HepG2 (cell line): ENCODE data around the gene STK25. TPM values are rescaled to one million over a fixed set of nuclear protein-coding genes. Genes with fewer than 3 reads are reported as not detected.
"Not testable (repeated sequence)": the region's sequence is repeated elsewhere in the genome, so short reads cannot be mapped to it uniquely, and the experiment has no call there.

Source experiments
- ATAC-seq: fragments of 200-7000 bp; cut with Tn5 transposase; 3 replicates; pipeline ENCODE4 v1.9.1; 2020; ENCODE audit warnings: mild to moderate bottlenecking, moderate library complexity
- BruUV-seq: library from RNA; stranded (reverse); fragments of 400-500 nt; replicated peaks from 2 replicates; lab custom pipeline; 2021; lab: Mats Ljungman, UMichigan
- CTCF ChIA-PET: fragments of 300-600 bp; formaldehyde crosslinking; extraction: SDS; loops from one replicate; lab custom pipeline; 2021; ENCODE audit warnings: low total read pairs, inconsistent platforms, low intra/inter-chr PET ratio; lab: Yijun Ruan, JAX
- POLR2A ChIA-PET: fragments of 350-600 bp; sonication (Branson Sonifier 250); formaldehyde crosslinking; loops from one replicate; lab custom pipeline; 2020; ENCODE audit warnings: antibody characterized with exemption, inconsistent platforms; lab: Yijun Ruan, JAX
- DNase-seq: peaks from one replicate; pipeline ENCODE4 v3.0.0-alpha.2; 2015; ENCODE audit warnings: low spot score
- FAIRE-seq: peaks from 3 replicates; lab custom pipeline; 2011; peaks lifted over from hg19 to GRCh38; lab: Jason Lieb, UNC
- H2AFZ ChIP-seq: one replicate; pipeline ENCODE4 v1.6.1; 2011; ENCODE audit warnings: low read length, inconsistent platforms
- H3K27ac ChIP-seq: fragments of 300-600 bp; 3 replicates; pipeline ENCODE4 v1.8.0; 2011; ENCODE audit warnings: mixed run types, mild to moderate bottlenecking, mixed read lengths, low read length, inconsistent platforms; ENCODE audit not compliant: insufficient read depth; ENCODE audit errors: extremely low read length
- H3K27me3 ChIP-seq, 2 experiments: fragments of 200-600 bp in 1 of 2; 2 replicates in 1 of 2; 3 replicates in 1 of 2; pipeline versions ENCODE4 v1.6.0 to v1.8.0; 2011; ENCODE audit warnings: low read length in 2 of 2, mild to moderate bottlenecking in 2 of 2, moderate library complexity in 2 of 2, inconsistent platforms in 1 of 2; ENCODE audit not compliant: insufficient read depth in 2 of 2, control insufficient read depth in 1 of 2
- H3K36me3 ChIP-seq, 2 experiments: fragments of 200-600 bp in 1 of 2; replicated peaks in 1 of 2; 2 replicates in 1 of 2; 3 replicates in 1 of 2; pipeline versions ENCODE4 v1.5.1 to v1.8.0; 2011; ENCODE audit warnings: low read length in 2 of 2, inconsistent platforms in 1 of 2; ENCODE audit not compliant: insufficient read depth in 2 of 2, control insufficient read depth in 1 of 2
- H3K4me1 ChIP-seq: 2 replicates; pipeline ENCODE4 v1.5.1; 2012; ENCODE audit warnings: low read length, inconsistent platforms; ENCODE audit not compliant: insufficient read depth
- H3K4me2 ChIP-seq: 2 replicates; pipeline ENCODE4 v1.6.0; 2011; ENCODE audit warnings: low read depth, low read length, inconsistent platforms
- H3K4me3 ChIP-seq, 3 experiments: fragments of 200-600 bp in 1 of 3; sonication (generic), shearing (Covaris generic) in 1 of 3; replicated peaks in 1 of 3; 2 replicates each; pipeline ENCODE4 v1.5.1; 2011 to 2016; ENCODE audit warnings: low read length in 3 of 3, inconsistent platforms in 2 of 3, low read depth in 2 of 3, mild to moderate bottlenecking in 2 of 3, control low read depth in 1 of 3, mixed read lengths in 1 of 3; ENCODE audit not compliant: insufficient read depth in 1 of 3
- H3K79me2 ChIP-seq: one replicate; pipeline ENCODE4 v1.6.1; 2011; ENCODE audit warnings: low read length, inconsistent platforms; ENCODE audit not compliant: insufficient read depth
- H3K9ac ChIP-seq: 2 replicates; pipeline ENCODE4 v1.6.0; 2011; ENCODE audit warnings: mild to moderate bottlenecking, low read depth, low read length, inconsistent platforms; ENCODE audit not compliant: insufficient read depth
- H3K9me3 ChIP-seq: 2 replicates; pipeline ENCODE4 v1.5.1; 2012; ENCODE audit warnings: mild to moderate bottlenecking, low read length
- H4K20me1 ChIP-seq: 2 replicates; pipeline ENCODE4 v1.6.0; 2011; ENCODE audit warnings: inconsistent platforms, mild to moderate bottlenecking, low read length, moderate library complexity; ENCODE audit not compliant: insufficient read depth
- ARID5B ChIP-seq: IDR thresholded peaks from 2 replicates; pipeline ENCODE4 v1.4.0; 2020; ENCODE audit warnings: mild to moderate bottlenecking, missing genetic modification reagents
- HDAC1 ChIP-seq: sonication (generic); formaldehyde crosslinking; IDR thresholded peaks from 2 replicates; pipeline ENCODE4 v1.5.1; 2020; ENCODE audit warnings: mild to moderate bottlenecking, missing genetic modification reagents
- HNF4A ChIP-seq: sonication (generic); formaldehyde crosslinking; IDR thresholded peaks from 2 replicates; pipeline ENCODE4 v1.4.0; 2020; ENCODE audit warnings: missing genetic modification reagents
- HNF4G ChIP-seq, 2 experiments: sonication (generic) in 1 of 2; formaldehyde crosslinking in 1 of 2; IDR thresholded peaks; 2 replicates each; pipeline versions ENCODE4 v1.4.0 to v1.6.1; 2011 to 2020; ENCODE audit warnings: borderline replicate concordance in 2 of 2, low read depth in 2 of 2, mild to moderate bottlenecking in 2 of 2, low read length in 1 of 2, missing genetic modification reagents in 1 of 2, moderate library complexity in 1 of 2
- MTA1 ChIP-seq: sonication (generic); formaldehyde crosslinking; IDR thresholded peaks from 2 replicates; pipeline ENCODE4 v1.4.0; 2020; ENCODE audit warnings: missing genetic modification reagents, mild to moderate bottlenecking, borderline replicate concordance
- NCOR1 ChIP-seq: fragments of 200-600 bp; sonication (generic); IDR thresholded peaks from 2 replicates; pipeline ENCODE4 v1.7.0; 2017; ENCODE audit warnings: antibody characterized with exemption, low read length, borderline replicate concordance
- PATZ1 ChIP-seq: sonication (generic); formaldehyde crosslinking; IDR thresholded peaks from 2 replicates; pipeline ENCODE4 v1.4.0; 2020; ENCODE audit warnings: missing genetic modification reagents
- RXRB ChIP-seq: IDR thresholded peaks from 2 replicates; pipeline ENCODE4 v1.6.1; 2016; ENCODE audit warnings: borderline replicate concordance, missing genetic modification reagents, missing compliant biosample characterization
- TCF7 ChIP-seq: sonication (generic); IDR thresholded peaks from 2 replicates; pipeline ENCODE4 v1.6.1; 2016; ENCODE audit warnings: antibody characterized with exemption, low read depth
- THRA ChIP-seq: sonication (generic); formaldehyde crosslinking; IDR thresholded peaks from 2 replicates; pipeline ENCODE4 v1.4.0; 2020; ENCODE audit warnings: missing genetic modification reagents, borderline replicate concordance
- ZMYM2 ChIP-seq: sonication (generic); formaldehyde crosslinking; IDR thresholded peaks from 2 replicates; pipeline ENCODE4 v1.8.0; 2022; ENCODE audit warnings: mild to moderate bottlenecking, missing genetic modification reagents
- ZNF430 ChIP-seq: sonication (generic); formaldehyde crosslinking; IDR thresholded peaks from 2 replicates; pipeline ENCODE4 v1.9.0; 2021; ENCODE audit warnings: mild to moderate bottlenecking, missing genetic modification reagents
- ZNF564 ChIP-seq: sonication (generic); formaldehyde crosslinking; IDR thresholded peaks from 2 replicates; pipeline ENCODE4 v1.8.1; 2023; ENCODE audit warnings: mild to moderate bottlenecking, missing genetic modification reagents
- ZNF605 ChIP-seq: sonication (generic); formaldehyde crosslinking; IDR thresholded peaks from 2 replicates; pipeline ENCODE4 v1.8.0; 2022; ENCODE audit warnings: mild to moderate bottlenecking, missing genetic modification reagents
- WGBS: methylation state at CpG from one replicate; pipeline ENCODE4 v1.1.6; 2017; ENCODE audit warnings: low lambda C conversion rate; 5-methylcytosine and 5-hydroxymethylcytosine counted together
- in situ Hi-C: cut with HindIII; loops from 2 replicates; pipeline ENCODE4 v1.10.0; 2017; ENCODE audit warnings: low pct_unique_long_range_greater_than_20kb; ENCODE audit not compliant: extremely low pct_ligation_motif_present
- intact Hi-C: fragments of 100-400 bp; cut with micrococcal nuclease; formaldehyde crosslinking; loops from one replicate; pipeline ENCODE4 v1.10.0; 2022; ENCODE audit not compliant: unreplicated experiment
- polyA plus RNA-seq, 8 experiments: library from polyadenylated mRNA; depleted of rRNA in 3 of 8; stranded (reverse) in 7 of 8; unstranded in 1 of 8; fragments of >200 nt; fragmentation: Illumina TruSeq in 4 of 8; extraction: Trizol in 4 of 8; gene quantifications; 2 replicates each; pipeline versions ENCODE4 v1.2.1 to v1.2.3, GENCODE V29; 2011 to 2016; ENCODE audit warnings: low read depth in 4 of 8, missing spikeins in 1 of 8, mixed read lengths in 1 of 8; ENCODE audit not compliant: insufficient read depth in 1 of 8
- total RNA-seq, 5 experiments: library from RNA; depleted of rRNA; stranded (reverse); fragments of >200 nt; fragmentation: Illumina TruSeq; extraction: Trizol; gene quantifications; 2 replicates each; pipeline ENCODE4 v1.2.3, GENCODE V29; 2016; ENCODE audit warnings: low read depth in 1 of 5

The STK25 gene
- total and polyA plus RNA-seq, 2 of the 13 experiments (the other 11 are each of a cell fraction or from before 2014, with no cell fraction given), result 177 to 481 TPM

GRCh38 chr2:241525818-241526780 is 17.7 kb upstream of the STK25 start:
- FAIRE-seq, H3K9ac ChIP-seq, BruUV-seq, intact Hi-C loops, H3K27me3 ChIP-seq, H4K20me1 ChIP-seq, in situ Hi-C loops, CTCF ChIA-PET, H2AFZ ChIP-seq, H3K79me2 ChIP-seq, H3K4me3 ChIP-seq, H3K9me3 ChIP-seq, H3K36me3 ChIP-seq: not testable (repeated sequence)
- peak overlapping the region; percentile 1 for H3K27ac ChIP-seq
- peak; percentile 56 for DNase-seq
- H3K4me1 ChIP-seq, result peaks cover 60% of the 10 kb centered on the region
- WGBS, result 35% methylated on average over 31 of the region's 31 CpGs
- ATAC-seq, result peak; percentile 12; the same call in 1 of the 3 replicates
- POLR2A ChIA-PET, result interaction anchor here (1.1 kb wide), 1 partner anchor 15 kb away, joined by 3 read pairs; no protein-coding TSS in a partner anchor
- peak overlapping the region; percentile 40 for H3K4me2 ChIP-seq
- TF ChIP-seq MTA1 (CRISPR knock-in tag), result 0 out of 2 replicates have a peak, but pooled peaks have one; percentile 50
- TF ChIP-seq HNF4A (CRISPR knock-in tag), result peak; percentile 87
- TF ChIP-seq HNF4G (IDR thresholded peaks at IDR 0.05; ENCODE audit: borderline replicate concordance, low read depth, low read length), result peak; percentile 71
- TF ChIP-seq HNF4G (CRISPR knock-in tag; IDR thresholded peaks at IDR 0.05; ENCODE audit: borderline replicate concordance, low read depth), result peak; percentile 70; the same call in 1 of the 2 replicates
- 0 out of 2 replicates have a peak, but pooled peaks have one; percentile 40 for TF ChIP-seq HDAC1 (CRISPR knock-in tag)
- TF ChIP-seq RXRB (CRISPR knock-in tag), result peak; percentile 52; the same call in 1 of the 2 replicates
- peak; percentile 48; the same call in 1 of the 2 replicates for TF ChIP-seq THRA
- peak; percentile 49; the same call in 1 of the 2 replicates for TF ChIP-seq ZMYM2 (CRISPR knock-in tag)
- peak; percentile 97; the same call in 1 of the 2 replicates for TF ChIP-seq ZNF564 (CRISPR knock-in tag)
- 0 out of 2 replicates have a peak, but pooled peaks have one; percentile 58 for TF ChIP-seq NCOR1
- peak; percentile 73 for TF ChIP-seq PATZ1
- TF ChIP-seq TCF7, result peak; percentile 62; the same call in 1 of the 2 replicates
- TF ChIP-seq ARID5B, result peak; percentile 64
- TF ChIP-seq ZNF430, result 0 out of 2 replicates have a peak, but pooled peaks have one; percentile 24
- TF ChIP-seq ZNF605, result 0 out of 2 replicates have a peak, but pooled peaks have one; percentile 28
